Stromal cell of bone marrow (primary cell): ENCODE data around the gene UBASH3B.
"Not testable (repeated sequence)": the region's sequence is repeated elsewhere in the genome, so short reads cannot be mapped to it uniquely, and the experiment has no call there.

Source experiments
- DNase-seq: peaks from one replicate; pipeline ENCODE4 v3.0.0-alpha.2; 2012; ENCODE audit warnings: low read depth

The UBASH3B gene

DNA sequence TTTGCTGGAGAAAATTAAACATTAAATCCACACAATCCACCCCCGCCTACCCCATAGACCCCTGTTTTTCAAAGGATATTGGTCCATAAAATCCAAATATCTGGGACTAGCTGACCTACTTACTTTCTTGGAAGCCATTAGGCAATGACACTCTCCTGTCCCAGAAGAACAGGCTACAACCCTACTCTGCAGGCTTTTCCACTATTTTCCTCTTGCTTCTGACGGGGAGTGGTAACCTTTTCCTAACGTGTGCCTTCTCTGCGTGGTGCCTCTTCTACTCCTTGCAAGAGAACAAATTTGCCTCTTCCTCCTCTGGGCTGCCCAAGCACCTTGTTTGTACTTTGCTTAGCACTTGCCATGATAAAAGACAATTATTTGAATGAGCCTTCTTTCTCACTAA lies 51.6 kb downstream of the UBASH3B start:
- DNase-seq, result no peak

DNA sequence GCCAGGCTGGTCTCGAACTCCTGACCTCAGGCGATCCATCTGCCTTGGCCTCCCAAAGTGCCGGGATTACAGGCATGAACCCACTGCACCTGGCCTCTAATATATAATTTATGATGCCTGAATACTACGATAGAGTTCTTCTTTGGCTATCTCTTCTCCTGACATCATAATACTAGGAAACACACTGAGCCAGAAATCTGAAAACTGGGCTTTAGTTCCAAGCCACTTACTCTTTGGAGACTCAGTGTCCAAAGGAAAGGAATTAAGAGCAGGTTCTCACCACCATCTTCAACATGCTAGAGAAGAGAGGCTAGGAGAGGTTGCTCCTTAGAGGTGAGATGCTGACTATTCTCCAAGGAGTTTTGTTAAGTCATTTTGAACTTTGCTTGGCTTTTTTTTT lies 52.4 kb downstream of the UBASH3B start:
- DNase-seq, result no peak

DNA sequence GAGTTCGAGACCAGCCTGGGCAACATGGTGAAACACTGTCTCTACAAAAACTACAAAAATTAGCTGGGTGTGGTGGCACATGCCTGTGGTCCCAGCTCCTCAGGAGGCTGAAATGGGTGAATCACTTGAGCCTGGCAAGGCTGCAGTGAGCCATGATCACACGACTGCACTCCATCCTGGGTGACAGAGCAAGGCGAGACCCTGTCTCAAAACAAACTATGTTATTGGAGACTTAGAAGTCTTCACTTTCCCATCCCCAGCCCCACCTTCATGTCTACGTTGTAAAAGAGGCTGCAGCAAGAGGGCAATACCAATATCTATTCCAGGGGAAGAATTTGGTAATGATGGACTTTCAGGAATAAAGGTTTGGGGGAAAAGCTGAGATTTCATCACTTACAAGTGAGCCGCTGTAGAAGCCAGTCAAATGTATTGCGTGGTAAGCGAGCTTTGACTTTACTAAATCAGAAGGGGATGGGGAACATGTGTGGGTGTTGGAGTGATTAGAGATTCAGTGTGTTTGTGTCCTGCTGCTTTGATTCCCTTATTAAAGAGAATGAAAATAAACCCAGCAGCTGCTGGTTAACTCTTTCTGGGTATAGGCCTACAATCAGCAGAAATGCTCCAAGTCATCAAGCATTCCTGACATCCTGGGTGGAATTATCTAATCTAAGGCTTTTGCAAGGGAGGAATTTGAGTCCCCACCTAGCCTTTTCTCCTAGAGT lies 53.7 kb downstream of the UBASH3B start:
- DNase-seq, result no peak

DNA sequence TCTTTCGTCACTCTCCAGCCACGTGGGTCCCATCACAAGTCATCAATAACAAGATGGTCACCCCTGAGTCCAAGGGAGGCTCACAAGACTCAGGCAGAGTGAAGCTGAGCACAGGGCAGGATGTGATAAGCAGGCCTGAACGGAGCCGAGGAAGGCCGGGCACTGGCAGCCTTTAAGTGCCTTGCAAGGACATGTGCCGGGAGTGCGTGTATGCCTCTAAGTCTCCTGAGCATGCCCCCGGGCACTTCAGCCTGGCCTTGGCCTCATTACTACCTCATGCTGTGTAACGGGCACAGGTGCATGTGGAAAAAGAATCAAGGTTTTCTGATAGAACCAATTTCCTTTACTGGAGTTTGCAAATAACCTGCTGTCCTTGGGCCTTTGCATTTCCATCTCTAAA lies 55.8 kb downstream of the UBASH3B start:
- no peak for DNase-seq

DNA sequence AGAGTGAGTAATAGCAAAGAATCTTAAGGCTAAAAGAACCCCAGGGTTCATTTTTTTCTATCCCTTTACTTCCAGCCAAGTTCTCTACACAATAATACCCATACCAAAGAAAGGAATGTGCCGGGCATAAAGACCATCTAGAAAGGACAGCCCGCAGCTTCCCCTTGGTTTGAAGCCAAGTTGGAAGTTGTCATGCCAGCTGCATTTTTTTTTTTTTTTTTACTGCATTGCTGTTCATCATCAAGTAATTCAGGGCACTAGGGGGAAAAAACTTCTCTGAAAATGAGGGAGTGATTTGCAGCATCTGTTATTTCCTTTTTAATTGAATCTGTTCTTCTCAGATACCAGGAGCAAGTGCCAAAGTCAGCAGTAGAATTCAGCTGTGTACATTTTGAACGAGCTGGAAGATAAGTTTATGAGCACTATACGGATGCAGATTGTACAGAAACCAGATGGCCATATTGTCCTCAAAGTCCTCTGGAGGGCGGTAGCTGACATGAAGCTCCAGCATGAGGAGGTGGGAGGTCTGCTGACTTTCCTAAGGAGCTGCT lies 56.4 kb downstream of the UBASH3B start:
- DNase-seq, result no peak

DNA sequence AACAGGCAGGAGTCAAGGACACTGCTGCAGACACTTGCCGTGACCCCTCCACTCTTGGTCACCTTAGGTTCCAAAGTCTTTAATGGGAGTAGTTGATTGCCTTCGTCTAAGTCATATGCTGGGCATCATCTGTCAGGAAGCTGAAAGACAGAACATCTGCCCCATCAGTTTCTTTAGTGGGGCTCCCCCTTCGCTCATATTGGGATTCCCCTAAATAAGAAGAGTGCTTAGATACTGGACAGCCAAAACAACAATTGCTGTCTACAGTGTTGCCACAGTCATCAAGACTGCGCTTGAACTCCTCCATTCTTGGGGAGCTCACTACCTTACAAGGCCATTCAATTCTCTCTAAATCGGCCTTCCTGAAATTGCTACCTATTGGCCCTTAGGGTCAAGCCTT lies 58.5 kb downstream of the UBASH3B start:
- no peak for DNase-seq

DNA sequence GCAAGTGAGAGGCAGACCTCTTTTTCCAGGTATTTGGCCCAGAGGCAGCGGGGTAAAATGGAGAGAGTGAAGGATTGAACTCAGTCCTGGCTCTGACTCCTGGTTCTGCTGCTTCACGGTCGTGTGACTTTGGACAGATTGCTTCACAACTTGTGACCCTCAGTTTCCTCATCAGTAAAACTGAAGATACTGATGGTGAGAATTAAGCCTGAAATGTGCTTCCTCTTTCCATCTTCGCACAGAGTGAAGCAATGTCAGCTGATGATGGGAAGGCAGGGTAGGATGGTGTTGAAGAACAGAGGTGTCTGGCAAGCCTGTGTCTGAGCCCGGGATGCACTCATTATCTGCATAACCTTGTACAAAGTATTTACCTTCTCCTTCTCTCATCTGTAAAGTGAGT lies 59.0 kb downstream of the UBASH3B start:
- no peak for DNase-seq

DNA sequence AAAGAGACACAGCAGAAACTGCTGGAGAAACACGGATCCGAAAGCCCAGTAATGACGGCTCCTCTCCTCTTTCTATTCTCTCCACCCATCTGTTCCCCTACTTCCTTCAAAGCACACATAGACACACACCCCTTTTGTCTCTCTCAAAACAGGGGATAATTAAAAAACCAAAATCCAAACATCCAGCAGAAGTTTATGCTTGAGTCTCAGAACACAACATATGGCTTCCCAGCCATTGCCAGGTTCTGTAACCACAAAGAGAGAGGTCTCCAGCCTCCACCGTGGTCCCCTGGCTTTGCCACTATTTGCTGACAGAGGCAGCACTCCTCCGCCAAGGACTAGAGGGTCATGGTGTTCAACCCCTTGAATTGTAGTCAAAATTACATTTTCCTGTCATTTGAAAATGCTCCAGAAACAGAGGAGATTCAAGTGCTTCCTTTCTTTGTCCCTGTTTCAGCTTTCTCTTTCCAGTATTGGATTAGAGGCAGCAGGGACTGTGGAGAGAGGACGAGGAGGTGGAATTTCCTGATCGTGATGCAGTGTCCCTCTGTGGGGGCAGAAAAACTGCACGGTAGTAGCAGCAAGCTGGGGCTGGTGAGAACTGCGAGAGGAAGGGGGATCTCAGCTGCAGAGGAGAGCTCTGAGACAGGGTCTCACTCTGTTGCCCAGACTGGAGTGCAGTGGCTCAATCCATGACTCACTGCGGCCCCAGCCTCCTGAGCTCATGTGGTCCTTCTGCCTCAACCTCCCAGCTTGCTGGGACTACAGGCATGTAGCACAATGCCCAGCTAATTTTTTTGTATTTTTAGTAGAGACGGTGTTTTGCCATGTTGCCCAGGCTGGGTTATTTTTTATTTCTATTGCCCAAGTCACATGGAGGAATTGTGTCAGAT lies 60.3 kb downstream of the UBASH3B start:
- no peak for DNase-seq

DNA sequence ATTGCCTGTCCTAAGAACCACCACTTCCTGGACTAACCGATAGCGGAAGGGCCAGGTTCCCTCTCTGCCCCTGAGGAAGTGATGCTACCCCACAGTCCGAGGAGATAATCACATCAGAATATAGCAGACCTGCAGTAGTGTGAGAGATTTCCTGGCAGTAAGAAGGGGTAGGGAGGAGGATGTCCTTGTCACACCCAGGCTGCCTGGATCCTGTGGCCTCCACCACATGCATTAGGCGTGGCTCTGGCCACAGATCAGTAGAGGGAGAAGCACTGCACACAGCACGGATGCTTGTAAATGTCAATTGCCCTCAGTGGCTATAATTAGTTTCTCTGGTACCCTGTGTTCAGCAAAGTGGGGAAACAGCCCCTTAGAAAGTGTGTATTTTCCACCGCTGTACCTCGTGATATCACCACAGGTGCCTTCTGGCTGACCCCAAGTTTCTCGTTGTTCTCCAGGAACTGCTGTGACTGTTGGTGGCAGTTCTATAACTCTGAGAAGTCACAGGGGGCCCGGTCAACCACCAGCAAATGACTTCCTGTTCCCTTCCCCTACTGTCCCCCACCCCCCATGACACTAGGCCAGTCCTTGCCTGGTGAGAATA lies 61.8 kb downstream of the UBASH3B start:
- DNase-seq, result no peak

DNA sequence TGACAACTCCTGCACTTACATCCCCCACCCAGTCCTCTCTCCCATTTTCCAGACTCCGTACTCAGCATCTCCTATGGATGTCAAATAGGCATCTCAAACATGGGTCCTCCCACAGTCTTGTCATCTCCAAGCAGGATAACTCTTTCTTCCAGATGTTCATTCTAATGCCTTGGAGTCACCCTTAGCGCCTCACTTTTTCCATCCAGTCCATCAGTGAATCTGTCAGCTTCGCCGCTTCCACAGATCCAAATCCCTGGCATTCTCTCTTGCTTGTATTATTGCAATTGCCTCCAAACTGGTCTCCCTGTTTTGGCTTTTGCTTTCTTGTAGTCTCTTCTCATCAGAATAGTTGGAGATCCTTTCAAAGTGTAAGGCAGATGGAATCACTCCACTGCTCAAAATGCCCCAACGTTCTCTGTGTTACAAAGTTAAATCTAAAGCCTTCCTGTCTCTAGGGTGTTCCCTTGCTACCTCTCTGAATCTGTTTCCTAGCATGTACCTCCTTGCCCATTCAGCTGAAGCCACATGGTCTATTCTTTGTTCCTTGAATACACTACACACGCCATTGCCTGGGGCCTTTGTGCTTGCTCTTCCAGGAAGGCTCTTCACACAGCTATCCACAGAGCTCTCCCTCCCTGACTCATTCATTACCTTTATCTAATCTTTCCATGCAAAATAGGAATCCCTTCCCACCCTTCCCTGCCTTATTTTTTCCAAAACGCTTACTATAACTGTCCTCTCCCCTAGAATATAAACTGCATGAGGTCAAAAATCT lies 64.8 kb downstream of the UBASH3B start:
- no peak for DNase-seq

DNA sequence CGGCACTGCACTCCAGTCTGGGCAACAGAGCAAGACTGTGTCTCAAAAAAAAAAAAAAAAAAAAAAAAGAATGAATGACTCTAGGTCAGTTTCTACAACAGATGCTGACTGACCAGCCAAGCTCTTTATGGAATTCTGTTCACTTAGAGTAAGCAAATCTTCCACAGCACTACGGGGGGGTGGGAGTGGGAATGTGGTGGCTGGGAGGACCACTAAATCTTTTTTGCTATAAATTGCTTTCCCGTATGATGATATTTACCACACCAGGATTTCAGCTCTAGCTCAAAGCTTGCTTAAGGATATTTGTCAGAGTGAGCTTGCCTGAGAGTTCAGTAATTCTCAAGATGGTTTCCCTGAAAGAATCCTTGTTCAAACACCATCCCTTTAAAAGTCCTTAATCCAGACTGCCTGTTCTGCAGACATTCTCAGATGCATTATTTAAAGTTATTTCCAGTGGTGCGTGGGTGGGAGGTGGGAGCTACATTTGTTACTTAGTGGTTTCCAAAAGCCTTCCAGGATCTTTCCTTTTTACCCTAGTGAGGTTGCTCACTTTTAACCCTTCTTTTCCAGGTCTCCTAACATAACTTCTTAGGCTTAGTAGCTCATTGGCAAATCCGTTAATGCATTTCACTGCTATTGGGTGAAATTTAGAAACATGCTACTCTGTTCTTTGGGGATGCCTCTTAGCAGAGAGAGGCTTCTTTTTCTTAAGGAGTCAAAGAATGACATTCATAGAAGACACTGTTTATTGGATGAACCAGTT lies 65.9 kb downstream of the UBASH3B start:
- no peak for DNase-seq

DNA sequence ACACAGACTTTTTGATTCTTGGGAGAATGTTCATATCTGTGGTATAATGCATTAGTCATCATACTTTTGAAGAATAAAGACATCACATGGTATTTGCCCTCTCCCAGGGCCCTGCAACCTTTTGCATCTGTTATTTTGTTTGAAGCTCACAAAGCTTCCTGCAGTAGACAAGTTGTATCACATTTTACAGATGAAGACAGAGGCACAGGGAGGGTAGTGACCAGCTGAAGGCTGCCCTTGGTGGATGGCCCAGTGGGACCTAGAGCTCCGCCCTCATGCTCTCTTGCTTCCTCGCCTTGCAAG lies 66.4 kb downstream of the UBASH3B start:
- DNase-seq, result peak; percentile 45

DNA sequence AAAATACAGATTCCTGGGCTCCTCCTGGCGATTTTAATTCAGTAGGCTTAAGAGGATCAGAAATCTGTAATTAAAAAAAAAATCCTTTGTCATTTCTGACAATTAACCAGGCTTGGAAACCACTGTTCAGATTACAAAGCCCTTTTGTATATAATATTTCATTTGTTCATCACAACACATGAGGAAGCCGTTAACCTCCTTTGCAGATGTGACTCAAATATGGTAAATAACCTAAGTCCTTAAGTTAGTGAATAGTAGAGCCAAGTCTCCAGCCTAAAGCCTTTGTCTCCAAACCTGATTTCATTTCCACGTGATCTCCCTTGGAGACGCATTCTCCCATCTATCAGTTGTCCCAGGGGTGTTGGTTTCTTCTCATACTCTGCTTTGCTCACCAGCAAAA lies 67.6 kb downstream of the UBASH3B start:
- DNase-seq, result no peak

DNA sequence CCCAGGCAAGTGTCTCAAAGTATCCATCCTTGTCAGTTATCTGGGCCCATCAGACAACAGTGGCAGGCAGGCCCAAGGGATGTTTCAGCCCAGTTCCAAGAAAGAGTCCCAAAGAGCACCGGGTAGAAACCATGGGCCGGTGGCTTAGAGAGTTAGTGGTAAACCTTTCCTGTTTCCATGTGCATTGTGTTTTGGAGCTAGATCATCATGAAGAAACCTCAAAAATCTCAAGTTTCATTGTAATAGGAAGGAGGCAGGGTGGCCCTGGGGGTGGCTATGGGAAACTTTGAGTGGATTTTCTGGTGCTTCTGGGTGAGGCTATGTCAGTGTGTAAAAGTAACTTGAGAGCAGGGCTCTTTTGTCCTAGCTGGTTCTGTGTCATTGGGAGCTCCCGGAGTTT lies 68.1 kb downstream of the UBASH3B start:
- peak; percentile 42 for DNase-seq

DNA sequence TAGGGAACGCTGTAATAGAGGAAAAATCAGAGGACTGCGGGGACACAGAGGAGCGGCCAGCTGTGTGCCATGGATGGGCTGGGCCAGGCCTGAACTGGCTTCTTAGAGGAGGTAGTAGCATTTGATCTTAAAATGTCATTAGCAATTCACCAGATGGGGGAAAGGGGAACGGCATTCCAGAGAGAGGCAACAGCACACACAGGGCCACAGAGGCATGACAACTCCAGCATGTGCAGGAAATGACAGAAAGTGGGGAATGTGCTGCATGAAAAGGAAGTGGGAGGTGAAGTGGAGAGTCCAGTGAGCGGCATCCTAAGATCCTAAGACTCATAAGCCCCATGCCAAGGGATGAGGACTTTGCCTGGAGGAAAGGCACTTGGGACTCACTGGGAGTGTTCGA lies 69.0 kb downstream of the UBASH3B start:
- no peak for DNase-seq

DNA sequence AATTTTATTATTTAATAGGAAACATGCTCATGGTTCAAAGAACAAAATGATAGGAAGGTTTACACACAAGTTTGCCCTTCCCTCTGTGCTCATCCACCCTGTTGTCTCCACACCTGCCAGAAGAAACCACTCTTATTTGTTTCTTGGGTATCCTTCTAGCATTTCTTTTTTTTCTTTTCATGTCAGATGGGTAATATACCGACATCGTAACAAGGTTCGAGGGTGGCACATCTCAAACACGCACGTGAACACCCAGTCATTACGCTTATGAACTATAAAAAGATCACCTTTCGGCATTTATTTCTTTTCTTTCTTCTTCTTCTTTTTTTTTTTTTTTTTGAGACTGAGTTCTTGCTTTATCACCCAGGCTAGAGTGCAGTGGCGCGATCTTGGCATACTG lies 70.5 kb downstream of the UBASH3B start:
- no peak for DNase-seq

DNA sequence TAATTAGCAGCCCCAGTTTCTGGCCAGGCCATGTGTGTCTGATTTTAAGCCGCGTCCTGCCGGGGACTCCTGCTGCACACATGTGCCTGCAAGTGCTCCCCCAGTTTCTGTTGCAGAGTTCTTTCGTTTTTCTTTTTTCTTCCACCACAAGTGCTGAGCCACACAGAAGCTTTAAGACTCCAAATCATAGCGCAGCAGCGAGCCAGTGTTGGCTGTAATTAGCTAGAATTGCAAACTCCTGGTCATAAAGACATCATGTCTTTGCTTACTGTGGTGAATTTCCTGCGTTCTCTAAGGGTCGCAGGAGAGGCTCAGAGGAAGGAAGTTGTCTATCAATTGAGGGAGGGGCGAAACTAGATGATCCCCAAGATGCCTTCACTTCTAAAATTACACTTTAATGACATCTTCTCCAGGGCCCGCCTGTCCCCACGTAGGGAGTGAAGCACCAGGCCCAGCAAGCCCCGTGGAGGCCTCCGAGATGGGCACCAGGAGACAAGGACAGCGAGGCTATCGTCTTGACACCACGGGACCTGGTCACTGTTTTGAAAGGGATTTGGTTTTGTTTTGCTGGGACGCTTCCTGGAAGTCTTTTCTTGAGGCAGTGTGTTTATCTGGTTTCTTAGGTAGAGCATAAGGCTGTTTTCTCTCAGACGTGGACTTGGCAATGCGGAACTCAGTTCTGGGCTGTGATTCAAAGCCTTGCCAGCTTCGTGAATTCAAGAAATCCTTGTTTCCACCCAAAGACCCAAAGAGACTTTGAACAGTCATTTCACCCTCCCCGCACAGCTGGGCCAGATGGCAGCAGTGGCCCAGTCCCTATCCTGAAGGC lies 71.8 kb downstream of the UBASH3B start:
- DNase-seq, result no peak

DNA sequence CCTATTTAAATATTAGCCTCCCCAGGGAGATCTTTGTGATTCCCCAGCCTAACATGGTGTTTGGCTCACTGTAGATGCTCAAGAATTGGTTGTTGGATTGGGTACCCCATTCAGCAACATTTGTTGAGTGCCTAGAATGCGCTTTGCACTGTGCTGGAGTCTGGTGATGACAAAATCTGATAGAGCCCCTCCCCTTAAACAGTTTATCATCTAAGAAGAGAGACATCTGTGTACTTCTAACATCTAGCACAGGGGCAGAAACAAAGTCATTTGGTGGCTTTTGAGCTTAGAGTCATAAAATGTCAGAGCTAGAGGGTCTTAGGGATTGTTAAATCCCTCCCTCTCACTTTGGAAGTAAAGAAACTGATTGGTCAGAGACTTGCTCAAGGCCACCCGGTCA lies 73.0 kb downstream of the UBASH3B start:
- no peak for DNase-seq

DNA sequence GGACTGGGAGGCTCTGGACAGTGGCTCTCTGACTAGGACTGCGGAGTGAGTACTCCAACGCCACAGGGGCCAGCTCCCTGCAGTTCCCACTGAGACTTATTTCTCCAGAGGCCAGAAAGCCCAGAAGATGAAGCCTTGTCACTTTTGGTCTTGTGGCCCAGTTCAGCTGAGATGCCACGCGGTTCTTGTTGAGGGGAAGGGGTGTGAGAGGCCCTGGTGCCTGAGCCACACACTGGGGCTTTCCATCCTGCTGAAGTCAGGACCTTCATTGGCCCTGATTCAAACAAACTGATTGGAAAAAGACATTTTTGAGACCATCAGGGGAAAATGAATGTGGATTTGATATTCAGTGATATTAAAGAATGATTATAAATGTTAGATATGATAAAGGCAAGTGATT lies 73.6 kb downstream of the UBASH3B start:
- no peak for DNase-seq

DNA sequence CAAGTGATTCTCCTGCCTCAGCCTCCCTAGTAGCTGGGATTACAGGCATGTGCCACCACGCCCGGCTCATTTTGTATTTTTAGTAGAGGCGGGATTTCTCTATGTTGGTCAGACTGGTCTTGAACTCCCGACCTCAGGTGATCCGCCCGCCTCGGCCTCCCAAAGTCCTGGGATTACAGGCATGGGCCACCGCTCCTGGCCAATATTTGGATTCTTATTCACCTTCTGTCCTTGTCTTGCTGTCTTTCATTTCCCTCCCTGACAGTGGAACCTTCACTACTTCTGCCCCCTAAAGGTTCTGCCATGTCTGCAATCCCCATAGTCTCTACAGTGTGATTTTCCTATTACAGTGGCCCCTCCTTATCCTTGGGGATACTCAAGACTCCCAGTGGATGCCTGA lies 75.2 kb downstream of the UBASH3B start:
- DNase-seq, result not testable (repeated sequence)

DNA sequence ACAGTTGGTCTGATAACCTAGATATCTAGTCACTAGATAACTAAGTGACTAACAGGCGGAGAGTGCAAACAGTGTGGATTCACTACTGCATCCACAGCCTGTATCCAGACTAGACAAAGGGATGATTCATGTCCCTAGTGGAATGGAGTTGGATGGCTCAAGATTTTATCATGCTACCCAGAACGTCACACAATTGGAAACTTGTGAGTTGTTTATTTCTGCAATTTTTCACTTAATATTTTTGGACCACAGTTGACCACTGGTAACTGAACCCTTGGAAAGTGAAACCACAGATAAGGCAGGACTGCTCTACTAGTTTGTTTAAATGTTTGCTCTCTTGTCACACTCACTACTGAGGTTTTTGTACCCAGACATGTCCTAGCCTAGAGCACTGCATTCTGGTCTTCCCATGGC lies 76.0 kb downstream of the UBASH3B start:
- DNase-seq, result peak; percentile 76
